Gastrocnemius medialis (tissue), 4 donors: ENCODE measurements around the gene FAM227A. TPM values are rescaled to one million over a fixed set of nuclear protein-coding genes. Genes with fewer than 3 reads are reported as not detected.

Experiments
- ATAC-seq, 2 donors: fragments of 150-250 bp; one replicate each; pipeline ENCODE4 v1.9.1; 2016
- DNase-seq, 2 donors: peaks; one replicate each; pipeline ENCODE4 v3.0.0-alpha.2; 2019
- H3K27ac ChIP-seq, 4 donors: fragments of 200-600 bp; sonication (generic); 1 replicate in 1 of 4; 2 replicates in 3 of 4; pipeline ENCODE4 v1.5.1; 2016 to 2018; ENCODE audit warnings: mild to moderate bottlenecking in 2 of 4, moderate library complexity in 1 of 4
- H3K27me3 ChIP-seq, 3 donors: fragments of 200-600 bp; sonication (generic) in 2 of 3; 1 replicate in 1 of 3; 2 replicates in 2 of 3; pipeline versions ENCODE4 v1.5.1 to v1.6.0; 2016 to 2019; ENCODE audit warnings: mild to moderate bottlenecking in 1 of 3, moderate library complexity in 1 of 3
- H3K36me3 ChIP-seq, 2 donors: fragments of 200-600 bp; sonication (generic) in 1 of 2; one replicate each; pipeline ENCODE4 v1.5.1; 2017 to 2018
- H3K4me1 ChIP-seq, 2 donors: fragments of 200-600 bp; sonication (generic) in 1 of 2; one replicate each; pipeline ENCODE4 v1.5.1; 2016 to 2017; ENCODE audit warnings: mild to moderate bottlenecking in 2 of 2
- H3K4me3 ChIP-seq, 4 donors: fragments of 200-600 bp; sonication (generic) in 3 of 4; 1 replicate in 1 of 4; 2 replicates in 3 of 4; pipeline ENCODE4 v1.5.1; 2016 to 2019; ENCODE audit warnings: mild to moderate bottlenecking in 2 of 4
- H3K9me3 ChIP-seq, 3 donors: fragments of 200-600 bp; sonication (generic) in 2 of 3; 1 replicate in 1 of 3; 2 replicates in 2 of 3; pipeline ENCODE4 v1.5.1; 2016 to 2019
- POLR2A ChIP-seq, 2 donors: fragments of 450-650 bp; IDR thresholded peaks; one replicate each; pipeline ENCODE4 v1.6.1; 2017; ENCODE audit warnings: antibody characterized with exemption in 2 of 2, mild to moderate bottlenecking in 2 of 2, moderate library complexity in 2 of 2
- in situ Hi-C, 4 donors: fragments of 200-750 bp; cut with MboI; loops; one replicate each; pipeline versions ENCODE4 v1.15.0 to v1.8.0; 2017; ENCODE audit warnings: low sequenced_read_pairs in 4 of 4
- intact Hi-C: fragments of 100-400 bp; cut with DNase I; formaldehyde crosslinking; loops from one replicate; pipeline ENCODE4 v1.15.1; 2023; ENCODE audit warnings: low total_unique reads
- total RNA-seq, 4 donors: library from RNA; depleted of rRNA; stranded (reverse); fragments of >200 nt; gene quantifications; one replicate each; pipeline versions ENCODE4 v1.1.0 to v1.2.3, GENCODE V29; 2016
- TF ChIP-seq, protein P1 (sequence below), 5 experiments: fragments of 450-650 bp in 3 of 5; fragments of 200-600 bp in 2 of 5; sonication (generic) in 2 of 5; IDR thresholded peaks in 4 of 5; conservative IDR thresholded peaks in 1 of 5; 1 replicate in 4 of 5; 2 replicates in 1 of 5; pipeline ENCODE4 v1.5.1; 2016 to 2019; ENCODE audit warnings: antibody characterized with exemption in 5 of 5, mild to moderate bottlenecking in 3 of 5, moderate library complexity in 3 of 5

Gene FAM227A
- total RNA-seq, 4 donors from 2014 or later: 0.02 TPM; not detected in 3

DNA sequence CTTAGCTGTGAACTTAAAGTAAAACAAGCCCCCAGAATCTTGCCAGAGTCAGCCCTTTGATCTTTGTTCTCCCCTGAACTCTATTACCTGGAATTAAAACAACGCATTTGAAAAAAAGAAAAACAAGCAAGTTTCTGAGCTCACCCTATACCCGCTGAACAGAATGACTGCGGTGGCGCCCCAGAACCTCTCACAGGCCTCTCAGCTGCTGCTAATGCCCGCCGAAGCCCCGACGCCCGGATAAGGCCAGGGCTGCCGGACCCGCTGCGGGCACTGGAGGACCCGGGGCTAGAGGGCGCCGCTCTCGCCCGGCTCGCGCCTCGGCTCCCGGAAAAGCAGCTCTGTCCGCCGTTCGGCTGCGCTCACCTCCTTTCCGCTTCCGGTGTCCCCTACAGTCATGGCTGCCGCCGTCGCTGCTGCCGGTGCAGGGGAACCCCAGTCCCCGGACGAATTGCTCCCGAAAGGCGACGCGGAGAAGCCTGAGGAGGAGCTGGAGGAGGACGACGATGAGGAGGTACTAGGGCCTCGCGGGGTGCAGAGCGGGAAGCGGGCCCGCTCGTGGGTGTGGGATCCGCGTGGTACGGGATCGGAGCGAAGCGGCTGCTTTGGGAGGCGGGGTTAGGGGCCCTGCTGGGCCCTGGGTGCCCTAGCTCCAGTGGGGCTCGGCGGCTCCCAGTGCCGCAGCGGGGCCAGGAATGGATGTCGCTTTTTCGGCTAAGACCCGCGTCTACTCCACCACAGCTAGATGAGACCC is 25.6 kb upstream of the FAM227A start, which contains the start of gene TOMM22:
Gene TOMM22, plus strand, starts transcription at position 376 of the 754 bp plus-strand sequence. Its CDS starts 22 bp downstream, at position 398.
- Histone ChIP-seq H3K4me1 (peaks cover 6 to 13% of the 10 kb centered on the region in 2 donors), H3K36me3 (peaks cover 0 to 43% of the 10 kb centered on the region in 2 donors), H3K9me3 (no peaks in the 10 kb centered on the region), H3K4me3 (peak within 1 kb of the TSS; percentile 87 to 99 (median 92)), H3K27me3 (no peaks in the 10 kb centered on the region), H3K27ac (peak within 1 kb of the TSS; percentile 76 to 94 (median 83))
- intact Hi-C loops (loop anchor here (10.0 kb wide), 1 partner anchor 187 kb away; no protein-coding TSS in a partner anchor), in situ Hi-C loops (no loop called here)
- peak; percentile 54 to 59 for TF ChIP-seq POLR2A (IDR thresholded peaks at IDR 0.05)
- TF ChIP-seq, protein P1, sequence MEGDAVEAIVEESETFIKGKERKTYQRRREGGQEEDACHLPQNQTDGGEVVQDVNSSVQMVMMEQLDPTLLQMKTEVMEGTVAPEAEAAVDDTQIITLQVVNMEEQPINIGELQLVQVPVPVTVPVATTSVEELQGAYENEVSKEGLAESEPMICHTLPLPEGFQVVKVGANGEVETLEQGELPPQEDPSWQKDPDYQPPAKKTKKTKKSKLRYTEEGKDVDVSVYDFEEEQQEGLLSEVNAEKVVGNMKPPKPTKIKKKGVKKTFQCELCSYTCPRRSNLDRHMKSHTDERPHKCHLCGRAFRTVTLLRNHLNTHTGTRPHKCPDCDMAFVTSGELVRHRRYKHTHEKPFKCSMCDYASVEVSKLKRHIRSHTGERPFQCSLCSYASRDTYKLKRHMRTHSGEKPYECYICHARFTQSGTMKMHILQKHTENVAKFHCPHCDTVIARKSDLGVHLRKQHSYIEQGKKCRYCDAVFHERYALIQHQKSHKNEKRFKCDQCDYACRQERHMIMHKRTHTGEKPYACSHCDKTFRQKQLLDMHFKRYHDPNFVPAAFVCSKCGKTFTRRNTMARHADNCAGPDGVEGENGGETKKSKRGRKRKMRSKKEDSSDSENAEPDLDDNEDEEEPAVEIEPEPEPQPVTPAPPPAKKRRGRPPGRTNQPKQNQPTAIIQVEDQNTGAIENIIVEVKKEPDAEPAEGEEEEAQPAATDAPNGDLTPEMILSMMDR (IDR thresholded peaks at IDR 0.05 in 4 of 5, conservative IDR thresholded peaks at IDR 0.05 in 1 of 5): peak in 4 of 5 experiments; percentile 37 to 72 (median 56)
- DNase-seq (peak; percentile 76 to 83), ATAC-seq (peak; percentile 97 to 98)

DNA sequence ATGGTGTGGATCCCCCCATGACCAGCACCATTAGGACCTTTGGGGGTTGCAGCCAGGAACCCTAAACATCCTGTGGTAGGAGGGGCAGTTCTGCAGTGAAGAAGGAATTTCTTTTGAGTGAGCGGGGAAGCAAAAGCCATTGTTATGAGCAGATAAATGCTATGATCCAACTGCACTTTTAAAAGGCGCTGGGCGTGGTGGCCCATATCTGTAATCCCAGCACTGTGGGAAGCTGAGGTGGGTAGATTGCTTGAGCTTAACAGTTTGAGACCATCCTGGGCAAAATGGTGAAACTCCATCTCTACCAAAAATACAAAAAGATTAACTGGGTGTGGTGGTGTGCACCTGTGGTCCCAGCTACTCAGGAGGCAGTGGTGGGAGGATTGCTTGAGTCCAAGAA is 19.6 kb upstream of the FAM227A start:
- H3K27me3 ChIP-seq: no peaks in the 10 kb centered on the region
- intact Hi-C loops (no loop called here), in situ Hi-C loops (no loop called here)
- peaks cover 0 to 25% of the 10 kb centered on the region in 2 donors for H3K36me3 ChIP-seq
- H3K4me3 ChIP-seq: no peak overlapping the region
- no peak overlapping the region for H3K27ac ChIP-seq
- TF ChIP-seq POLR2A (IDR thresholded peaks at IDR 0.05): no peak
- TF ChIP-seq, protein P1 (IDR thresholded peaks at IDR 0.05 in 4 of 5, conservative IDR thresholded peaks at IDR 0.05 in 1 of 5): no peak
- DNase-seq (no peak), ATAC-seq (no peak)
- no peaks in the 10 kb centered on the region for H3K4me1 ChIP-seq
- no peaks in the 10 kb centered on the region for H3K9me3 ChIP-seq

DNA sequence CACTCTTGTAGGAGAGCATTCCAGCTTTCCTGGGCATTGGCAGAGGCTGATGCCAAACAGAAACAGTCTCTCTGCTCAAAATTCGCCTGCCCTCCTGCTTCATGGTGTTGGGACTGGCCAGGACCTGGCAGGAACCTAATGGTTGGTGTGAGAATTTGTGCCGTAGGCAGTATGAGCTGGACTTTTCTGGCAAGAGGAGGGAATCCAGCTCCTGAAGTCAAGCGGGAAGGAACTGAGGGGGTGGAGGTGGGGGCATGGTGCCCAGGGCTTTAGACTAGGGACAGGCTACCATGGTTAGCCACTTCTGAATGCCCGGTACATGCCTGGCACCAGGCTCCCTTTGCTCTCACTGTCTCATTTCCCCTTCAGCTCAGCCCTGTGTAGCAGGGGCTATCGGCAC is 18.7 kb upstream of the FAM227A start:
- Histone ChIP-seq H3K9me3 (no peaks in the 10 kb centered on the region), H3K27ac (no peak overlapping the region), H3K4me3 (no peak overlapping the region), H3K36me3 (peaks cover 0 to 30% of the 10 kb centered on the region in 2 donors), H3K27me3 (no peaks in the 10 kb centered on the region), H3K4me1 (no peaks in the 10 kb centered on the region)
- TF ChIP-seq POLR2A (IDR thresholded peaks at IDR 0.05): no peak
- TF ChIP-seq, protein P1 (IDR thresholded peaks at IDR 0.05 in 4 of 5, conservative IDR thresholded peaks at IDR 0.05 in 1 of 5): no peak
- ATAC-seq: no peak
- in situ Hi-C loops (no loop called here), intact Hi-C loops (no loop called here)
- no peak for DNase-seq

DNA sequence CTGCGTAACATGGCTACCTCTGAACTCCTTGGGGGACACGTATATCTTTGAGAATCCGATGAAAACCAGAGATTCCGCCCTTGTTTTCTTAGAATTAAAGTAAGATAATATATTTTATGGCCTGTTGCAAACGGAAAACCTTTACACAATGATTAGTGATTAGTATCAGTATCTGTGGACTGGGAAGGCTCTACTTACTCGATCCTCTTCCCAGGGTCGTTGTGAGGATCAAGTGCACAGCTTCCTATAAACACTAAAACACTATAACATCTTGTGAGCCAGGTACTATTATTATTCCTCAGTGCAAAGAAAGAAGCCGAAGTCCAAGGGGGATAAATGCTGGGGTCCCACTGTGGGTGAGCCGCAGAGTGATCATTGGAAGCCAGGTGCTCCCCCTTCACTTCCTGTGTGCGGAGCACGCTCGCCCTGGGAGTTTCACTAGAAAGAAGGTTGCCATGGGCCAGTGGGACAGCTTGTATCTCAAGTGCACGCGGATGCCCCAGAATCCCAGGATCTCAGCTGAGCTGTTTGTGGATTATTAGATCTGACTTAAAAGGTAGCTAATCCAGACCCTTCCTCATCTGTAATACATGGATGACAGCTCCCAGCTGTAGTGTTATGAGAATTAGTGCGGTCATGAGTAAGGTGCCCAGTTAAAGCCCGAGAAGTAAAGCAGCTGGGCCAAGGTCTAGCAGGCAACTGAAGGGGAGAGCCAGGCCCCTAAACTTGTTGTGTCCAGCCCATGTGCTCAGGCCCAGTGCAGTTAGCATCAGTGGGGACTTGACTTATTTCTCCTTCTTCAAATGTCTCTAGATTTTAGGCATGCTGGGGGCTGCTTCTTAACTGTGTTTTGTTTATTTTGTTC is 1.1 kb upstream of the FAM227A start:
- Histone ChIP-seq H3K9me3 (no peaks in the 10 kb centered on the region), H3K4me1 (peaks cover 7 to 18% of the 10 kb centered on the region in 2 donors), H3K36me3 (peaks cover 0 to 9% of the 10 kb centered on the region in 2 donors), H3K4me3 (peak overlapping the region; percentile 79 to 99 (median 92)), H3K27ac (peak overlapping the region; percentile 87 to 98 (median 92)), H3K27me3 (no peaks in the 10 kb centered on the region)
- ATAC-seq (no peak), DNase-seq (no peak)
- intact Hi-C loops (loop anchor here (2.0 kb wide), 1 partner anchor 152 kb away; no protein-coding TSS in a partner anchor), in situ Hi-C loops (no loop called here)
- TF ChIP-seq, protein P1 (IDR thresholded peaks at IDR 0.05 in 4 of 5, conservative IDR thresholded peaks at IDR 0.05 in 1 of 5): no peak
- TF ChIP-seq POLR2A (IDR thresholded peaks at IDR 0.05): no peak
